HG03571 (cell line): ENCODE measurements around the gene USP47.

Experiments
- ATAC-seq: cut with Tn5 transposase; IDR thresholded peaks from one replicate; pipeline ENCODE4 v1.9.1; 2021; ENCODE audit not compliant: unreplicated experiment

Gene USP47

DNA sequence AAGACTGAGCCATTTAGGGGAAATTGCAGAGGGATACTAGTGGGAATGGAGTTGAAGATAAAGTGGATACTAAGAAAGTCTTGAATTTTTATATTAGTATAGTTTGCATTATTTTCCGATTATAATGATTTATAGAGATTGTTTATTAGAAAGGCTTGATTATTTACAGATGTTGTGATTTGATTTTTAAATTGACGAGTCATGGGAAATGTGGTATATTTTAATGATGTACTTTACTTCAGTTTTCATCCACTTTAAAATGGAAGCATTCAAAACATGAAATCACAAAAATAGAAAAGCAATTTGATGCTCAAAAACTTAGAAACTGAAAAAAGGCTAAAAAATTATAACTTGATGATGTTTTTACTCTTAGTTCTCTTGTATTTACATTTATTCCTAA is 21.2 kb downstream of the USP47 start:
- ATAC-seq: no peak

GRCh38 chr11:11864332-11864731 is 22.6 kb downstream of the USP47 start:
- no peak for ATAC-seq

DNA sequence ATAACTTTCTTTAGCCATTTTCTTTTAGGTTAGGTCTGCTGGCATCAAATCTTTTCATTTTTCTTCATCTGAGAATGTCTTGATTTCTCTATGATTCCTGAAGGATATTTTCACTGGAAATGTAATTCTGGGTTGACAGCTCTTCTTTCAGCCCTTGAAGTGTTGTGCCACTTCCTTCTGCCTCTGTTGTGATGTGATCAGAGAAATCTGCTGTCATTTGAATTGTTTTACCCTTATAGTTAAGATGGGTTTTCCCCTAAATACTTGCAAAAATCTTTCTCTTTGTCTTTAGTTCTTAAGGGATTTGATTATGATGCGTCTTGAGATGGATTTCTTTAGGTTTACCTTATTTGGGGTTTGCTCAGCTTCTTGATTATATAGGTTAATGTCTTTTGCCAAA is 23.0 kb downstream of the USP47 start:
- ATAC-seq: no peak

- ATAC-seq: no peak
Measured at GRCh38 chr11:11865449-11865848, 23.7 kb downstream of the USP47 start.

DNA sequence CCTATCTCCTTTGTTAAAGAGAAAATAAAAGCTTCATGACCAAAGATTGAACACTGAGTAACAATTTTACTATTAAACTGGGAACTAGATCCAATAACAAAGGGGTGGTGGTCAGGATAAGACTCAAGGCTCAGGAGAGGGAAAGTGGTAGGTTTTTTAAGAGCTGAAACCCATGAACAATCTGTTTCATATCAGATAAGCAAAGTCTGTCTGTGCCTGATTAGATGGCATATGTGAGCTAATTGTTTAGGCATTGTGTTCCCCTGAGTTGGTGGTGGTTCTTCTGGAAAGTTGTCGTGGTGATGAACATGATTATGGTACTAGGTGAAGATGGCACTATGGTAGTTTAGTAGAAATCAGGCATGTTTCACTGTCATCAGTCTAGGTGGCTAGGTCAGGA is 24.4 kb downstream of the USP47 start:
- ATAC-seq: no peak

- no peak for ATAC-seq
Measured at GRCh38 chr11:11867720-11868119, 25.9 kb downstream of the USP47 start.

- ATAC-seq: no peak
Measured at GRCh38 chr11:11871991-11872401, 30.2 kb downstream of the USP47 start.

- ATAC-seq: no peak
Measured at GRCh38 chr11:11876458-11876857, 34.7 kb downstream of the USP47 start.

DNA sequence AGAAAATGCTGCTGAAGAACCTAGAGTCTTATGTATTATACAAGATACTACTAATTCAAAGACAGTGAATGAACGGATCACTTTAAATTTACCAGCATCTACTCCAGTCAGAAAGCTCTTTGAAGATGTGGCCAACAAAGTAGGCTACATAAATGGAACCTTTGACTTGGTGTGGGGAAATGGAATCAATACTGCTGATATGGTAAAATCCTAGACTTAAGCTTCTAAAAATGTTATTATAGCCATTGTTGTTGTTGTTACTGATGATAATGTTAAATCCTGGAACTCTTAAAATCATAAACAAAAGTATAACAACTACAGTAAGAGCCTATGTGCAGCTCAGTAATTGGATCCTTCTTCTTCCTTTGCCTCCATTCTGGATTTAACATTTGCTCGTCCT is 38.4 kb downstream of the USP47 start:
- no peak for ATAC-seq

GRCh38 chr11:11882539-11882938 is 40.8 kb downstream of the USP47 start:
- ATAC-seq: no peak

- ATAC-seq: no peak
Measured at GRCh38 chr11:11884351-11884750, 42.6 kb downstream of the USP47 start.

DNA sequence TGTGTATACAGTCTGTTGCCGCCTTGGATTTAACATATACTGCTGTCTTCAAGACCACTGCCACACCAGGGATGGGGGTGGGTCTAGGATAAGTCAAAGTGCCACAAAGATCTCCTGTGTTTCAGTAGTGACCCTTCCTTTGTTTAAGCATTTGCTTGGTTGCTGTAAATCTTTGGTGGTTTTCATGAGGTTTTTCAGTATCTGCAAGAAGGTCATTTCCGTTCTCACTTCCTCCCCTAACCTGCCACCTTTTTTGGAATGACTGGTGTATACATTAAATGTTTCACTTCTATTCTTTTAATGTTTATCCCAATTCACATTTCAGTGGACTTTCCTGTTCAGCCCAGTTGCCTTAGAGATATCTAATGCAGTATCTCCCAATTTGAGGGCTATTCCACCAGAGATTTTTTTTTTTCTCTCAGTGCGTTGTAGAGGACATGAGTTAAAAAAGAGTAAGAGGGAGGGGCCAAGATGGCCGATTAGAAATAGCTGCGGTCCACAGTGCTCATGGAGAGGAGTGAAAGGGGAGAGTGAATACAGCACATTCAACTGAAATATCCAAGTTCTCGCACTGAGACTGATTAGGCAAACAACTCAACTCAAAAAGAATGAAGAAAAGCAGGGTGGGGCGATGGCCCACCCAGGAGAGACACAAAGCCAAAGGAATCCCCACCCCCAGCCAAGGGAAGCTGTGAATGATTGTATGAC is 43.2 kb downstream of the USP47 start:
- ATAC-seq: peak; percentile 86

- no peak for ATAC-seq
Measured at GRCh38 chr11:11894486-11894885, 52.7 kb downstream of the USP47 start.

- no peak for ATAC-seq
Measured at GRCh38 chr11:11895672-11896071, 53.9 kb downstream of the USP47 start.

DNA sequence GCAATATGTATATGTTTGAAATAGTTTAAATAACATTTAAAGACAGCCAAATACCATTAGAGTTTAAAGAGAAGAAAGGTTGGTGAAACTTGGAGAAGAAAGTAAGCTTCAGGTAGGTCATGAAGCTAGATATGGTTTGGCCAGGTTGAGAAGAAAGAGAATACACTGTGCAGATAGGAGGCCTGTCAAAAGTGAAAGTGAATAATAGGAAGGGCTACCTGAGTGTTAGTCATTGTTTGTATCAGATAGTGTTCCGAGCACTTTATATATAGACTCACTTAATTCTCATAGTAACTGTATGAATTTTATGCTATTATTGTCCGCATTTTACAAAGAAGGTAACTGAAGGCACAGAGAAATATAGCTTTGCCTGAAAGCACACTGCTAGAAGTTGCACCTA is 56.9 kb downstream of the USP47 start:
- no peak for ATAC-seq

DNA sequence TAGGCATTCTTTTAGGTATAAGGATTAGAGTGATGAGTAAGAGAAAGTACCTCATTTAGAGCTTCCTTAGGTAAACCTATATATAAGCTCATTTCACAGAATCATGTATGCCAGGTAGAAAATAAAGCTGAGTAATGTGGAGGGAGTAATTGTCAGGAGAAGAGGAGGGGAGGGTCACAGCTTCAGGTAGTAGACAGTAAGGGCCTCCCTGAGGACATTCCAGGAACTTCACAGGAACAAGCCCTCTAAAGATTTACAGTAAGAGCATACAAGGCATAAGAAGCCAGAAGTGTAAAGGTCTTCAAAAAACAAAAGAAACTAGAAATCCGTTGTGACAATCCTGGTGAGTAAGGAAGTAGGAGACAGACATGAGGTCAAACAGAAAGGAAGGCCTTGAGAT is 57.6 kb downstream of the USP47 start:
- ATAC-seq: no peak

GRCh38 chr11:11901929-11902328 is 60.2 kb downstream of the USP47 start:
- no peak for ATAC-seq

GRCh38 chr11:11909727-11910126 is 68.0 kb downstream of the USP47 start:
- no peak for ATAC-seq

DNA sequence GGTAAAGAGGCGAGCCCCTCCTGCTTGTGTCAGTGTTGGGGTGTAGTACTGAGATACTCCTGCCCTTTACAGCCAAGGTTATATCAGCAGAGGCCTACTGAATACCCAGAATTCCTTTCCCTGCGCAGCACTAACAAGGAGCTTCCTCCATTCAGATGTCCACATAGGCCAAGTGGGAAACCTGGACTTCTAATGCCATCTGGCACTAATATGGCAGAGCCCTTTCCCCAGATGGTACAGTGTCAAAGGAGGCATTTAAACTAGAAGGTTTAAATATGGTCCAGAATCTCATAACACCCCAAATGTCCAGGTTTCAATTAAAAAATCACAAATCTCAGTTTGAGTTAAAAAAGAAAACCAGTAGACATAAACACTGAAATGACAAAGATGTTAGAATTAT is 68.8 kb downstream of the USP47 start:
- ATAC-seq: no peak

GRCh38 chr11:11913395-11913794 is 71.6 kb downstream of the USP47 start:
- no peak for ATAC-seq

- no peak for ATAC-seq
Measured at GRCh38 chr11:11915625-11916024, 73.9 kb downstream of the USP47 start.

- ATAC-seq: no peak
Measured at GRCh38 chr11:11916981-11917399, 75.2 kb downstream of the USP47 start.

GRCh38 chr11:11923828-11924227 is 82.1 kb downstream of the USP47 start:
- ATAC-seq: no peak
